Stimulated activated CD4-positive, alpha-beta T cell treated with anti-CD3 and anti-CD28 coated beads, TNF-alpha, amount 100 ng/mL, for 4 hours (primary cell): Measurements from ENCODE around the gene ANKS6.
"Not testable (repeated sequence)": the region's sequence is repeated elsewhere in the genome, so short reads cannot be mapped to it uniquely, and the experiment has no call there.

ENCODE experiments used
- DNase-seq, 3 experiments: peaks; one replicate each; pipeline ENCODE4 v3.0.0-alpha.2; 2020; ENCODE audit warnings: low read depth in 3 of 3

ANKS6 gene

GRCh38 chr9:98702835-98703380 lies 93.4 kb downstream of the ANKS6 start:
- DNase-seq = no peak

- no peak for DNase-seq
These were observed 94.0 kb downstream of the ANKS6 start for GRCh38 chr9:98702340-98702739.

- no peak for DNase-seq
These were observed 94.8 kb downstream of the ANKS6 start for GRCh38 chr9:98701576-98701975.

GRCh38 chr9:98700801-98701200 lies 95.6 kb downstream of the ANKS6 start:
- no peak for DNase-seq

DNA sequence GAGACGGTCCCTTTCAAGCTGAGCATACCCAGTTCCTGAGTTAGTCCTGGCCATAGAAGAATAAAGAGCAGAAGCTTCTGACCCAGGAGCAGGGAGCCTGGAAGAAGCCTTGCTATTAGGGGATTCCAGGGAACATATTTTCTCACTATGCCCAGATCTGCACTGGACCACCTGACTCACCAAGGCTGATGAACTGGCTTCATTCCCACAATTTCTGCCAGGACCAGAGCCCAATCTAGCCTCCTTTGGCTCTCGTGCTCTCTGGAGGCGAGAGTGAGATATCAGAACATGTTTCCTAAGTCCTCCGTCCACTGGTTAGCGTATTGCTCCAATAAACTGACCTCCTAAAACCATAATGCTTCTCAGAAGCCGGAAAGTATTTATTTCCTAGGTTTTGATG lies 97.5 kb downstream of the ANKS6 start:
- DNase-seq = no peak

DNA sequence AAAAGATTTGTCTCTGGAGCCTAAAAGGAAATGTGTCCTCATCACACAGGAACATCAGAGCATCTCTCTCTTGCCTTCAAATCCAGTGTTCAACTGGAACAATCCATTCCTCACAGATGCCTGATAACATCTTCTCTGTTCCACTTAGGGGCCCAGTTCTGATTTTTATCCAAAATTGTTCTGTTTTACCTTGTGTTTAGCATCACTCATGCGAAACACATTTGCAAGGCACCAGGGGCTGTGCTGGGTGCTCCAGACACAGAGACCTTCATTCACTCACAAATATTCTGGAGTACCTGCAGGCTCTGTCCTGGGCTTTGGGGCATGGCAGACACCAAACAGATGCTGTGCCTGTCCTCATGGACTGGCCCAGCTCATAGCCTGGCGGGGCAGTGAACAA lies 101.4 kb downstream of the ANKS6 start:
- no peak for DNase-seq

DNA sequence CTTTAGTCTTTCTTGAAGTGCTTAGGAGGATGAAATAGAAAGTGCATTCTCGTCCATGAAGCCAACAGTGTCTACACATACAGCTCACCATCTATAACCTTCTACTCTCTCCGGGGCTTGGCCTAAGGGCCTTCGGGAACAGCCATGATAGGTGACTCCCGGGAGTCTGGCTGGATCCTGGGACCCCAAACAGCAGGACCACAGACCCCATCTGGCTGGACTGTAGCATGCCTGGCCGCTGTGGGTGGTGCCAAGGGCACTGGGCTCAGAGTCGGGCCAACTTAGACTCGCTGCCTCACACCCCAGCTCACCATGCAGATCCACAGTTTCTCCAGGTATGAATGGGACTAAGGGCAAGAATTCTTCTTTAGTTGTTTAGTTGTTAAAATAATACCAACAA lies 104.0 kb downstream of the ANKS6 start:
- DNase-seq = no peak

DNA sequence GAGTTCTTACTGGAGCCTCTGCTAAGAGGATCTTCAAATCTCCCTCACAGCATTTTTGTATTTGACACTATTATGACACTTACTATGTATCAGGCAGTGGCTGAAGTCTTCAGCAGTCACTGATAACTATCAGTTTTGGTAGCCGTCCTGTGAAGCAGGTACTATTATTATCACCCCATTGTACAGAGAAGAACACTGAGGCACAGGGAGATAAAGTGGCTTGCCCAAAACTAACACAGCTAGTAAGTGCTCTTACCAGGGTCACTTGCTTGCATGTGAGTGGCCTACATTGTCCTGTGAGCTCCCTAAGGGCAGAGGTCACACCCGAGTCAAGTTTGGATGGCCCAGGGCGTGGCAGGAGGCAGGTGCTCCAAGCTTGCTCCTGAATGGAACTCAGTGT lies 104.5 kb downstream of the ANKS6 start:
- DNase-seq = no peak

DNA sequence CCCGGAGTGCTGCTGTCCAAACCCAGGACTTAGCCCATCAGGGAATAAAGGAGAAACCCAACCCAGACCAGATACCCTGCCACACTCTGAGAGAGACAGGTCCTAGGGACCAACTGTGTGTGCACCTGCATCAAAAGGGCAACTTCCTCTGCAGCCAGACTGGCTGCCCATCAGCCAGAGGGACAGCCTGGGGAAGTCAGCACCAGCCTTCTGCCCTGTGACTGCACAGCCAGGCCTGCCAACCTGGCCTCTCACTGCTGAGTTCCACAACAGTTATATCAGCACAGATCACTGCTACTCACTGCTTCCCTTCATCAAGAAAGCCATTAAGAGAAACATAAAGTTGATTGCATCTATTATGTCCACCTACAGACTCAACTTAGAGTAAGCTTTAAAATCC lies 105.7 kb downstream of the ANKS6 start:
- no peak for DNase-seq

GRCh38 chr9:98688710-98689495 lies 107.5 kb downstream of the ANKS6 start:
- DNase-seq = no peak

DNA sequence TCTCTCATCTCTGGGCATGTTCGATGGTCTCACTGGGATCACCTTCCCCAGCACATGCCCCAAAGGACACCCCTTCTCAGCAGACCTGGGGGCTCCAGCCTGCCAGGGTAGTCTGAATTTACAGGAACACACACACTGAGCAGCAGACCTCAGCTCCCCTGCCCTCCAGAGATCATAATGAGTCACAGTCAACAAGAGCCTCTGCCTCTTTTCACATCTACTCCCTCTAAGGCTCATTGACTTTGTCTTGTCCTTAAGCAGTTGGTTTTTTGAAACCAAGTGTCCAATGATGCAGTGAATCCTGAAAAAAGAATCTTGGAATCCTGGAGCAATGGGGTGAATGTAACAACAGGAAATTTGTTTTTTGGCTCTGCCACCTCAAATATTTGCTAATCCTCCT lies 108.4 kb downstream of the ANKS6 start:
- no peak for DNase-seq

GRCh38 chr9:98686961-98687855 lies 109.1 kb downstream of the ANKS6 start:
- DNase-seq = no peak

GRCh38 chr9:98684816-98685215 lies 111.5 kb downstream of the ANKS6 start:
- DNase-seq = not testable (repeated sequence)
